Right lobe of liver (tissue), 4 donors: Measurements from ENCODE around the gene BANK1.

ENCODE experiments used
- CTCF ChIP-seq, 4 donors: fragments of 200-600 bp in 3 of 4; fragments of 450-650 bp in 1 of 4; IDR thresholded peaks; one replicate each; pipeline versions ENCODE4 v1.5.1 to v1.8.0; 2016 to 2022; ENCODE audit warnings: antibody characterized with exemption in 4 of 4, mild to moderate bottlenecking in 2 of 4
- POLR2A ChIP-seq: fragments of 450-650 bp; IDR thresholded peaks from one replicate; pipeline ENCODE4 v1.6.1; 2017; ENCODE audit warnings: antibody characterized with exemption, mild to moderate bottlenecking
- donor health status: DM: no; HTN: no; CAD: no.
- donor health status: DM: no; HTN: no; CAD: no.
- donor health status: DM: no; HTN: yes; CAD: no.

GRCh38 chr4:101977076-101977475 is 186.5 kb downstream of the BANK1 start:
- TF ChIP-seq CTCF (IDR thresholded peaks at IDR 0.05), result no peak
- no peak for TF ChIP-seq POLR2A
